DOHH2 (cell line): Measurements from ENCODE around the gene IFT57.

Experiments
- H3F3A ChIP-seq: fragments of 200-600 bp; sonication (generic), shearing (Covaris generic); 2 replicates; pipeline ENCODE4 v1.6.0; 2016; ENCODE audit warnings: antibody characterized with exemption, mild to moderate bottlenecking; ENCODE audit not compliant: control insufficient read depth, insufficient read depth
- H3K27ac ChIP-seq: fragments of 200-600 bp; sonication (generic); 2 replicates; pipeline ENCODE4 v1.5.1; 2014; ENCODE audit warnings: low read depth, mild to moderate bottlenecking, low read length, moderate library complexity
- H3K27me3 ChIP-seq: fragments of 200-600 bp; sonication (generic); 2 replicates; pipeline ENCODE4 v1.6.1; 2014; ENCODE audit warnings: mild to moderate bottlenecking, low read length, mixed read lengths; ENCODE audit not compliant: control insufficient read depth
- H3K36me3 ChIP-seq: fragments of 200-600 bp; sonication (generic); 2 replicates; pipeline ENCODE4 v1.6.1; 2014; ENCODE audit warnings: mild to moderate bottlenecking, low read length, moderate library complexity, mixed read lengths; ENCODE audit not compliant: control insufficient read depth
- H3K4me1 ChIP-seq: fragments of 200-600 bp; sonication (generic); 2 replicates; pipeline ENCODE4 v1.6.1; 2014; ENCODE audit warnings: mild to moderate bottlenecking, low read length, mixed read lengths; ENCODE audit not compliant: control insufficient read depth
- H3K4me2 ChIP-seq: fragments of 200-600 bp; sonication (generic); 2 replicates; pipeline ENCODE4 v1.6.0; 2014; ENCODE audit warnings: mild to moderate bottlenecking, low read length, moderate library complexity
- H3K4me3 ChIP-seq: fragments of 200-600 bp; sonication (generic); 2 replicates; pipeline ENCODE4 v1.5.1; 2014; ENCODE audit warnings: mild to moderate bottlenecking, low read length, mixed read lengths
- H3K79me2 ChIP-seq: fragments of 200-600 bp; sonication (generic); 2 replicates; pipeline ENCODE4 v1.6.1; 2014; ENCODE audit warnings: mild to moderate bottlenecking, low read length, mixed read lengths; ENCODE audit not compliant: control insufficient read depth
- H3K9me2 ChIP-seq: fragments of 200-600 bp; sonication (generic); replicated peaks from 2 replicates; pipeline ENCODE4 v1.6.1; 2014; ENCODE audit warnings: mild to moderate bottlenecking, low read length, mixed read lengths; ENCODE audit not compliant: control insufficient read depth
- H3K9me3 ChIP-seq: fragments of 200-600 bp; sonication (generic); 2 replicates; pipeline ENCODE4 v1.6.1; 2014; ENCODE audit warnings: antibody characterized with exemption, low read length, mixed read lengths; ENCODE audit not compliant: control insufficient read depth, insufficient read depth
- H4K20me1 ChIP-seq: fragments of 200-600 bp; sonication (generic); 2 replicates; pipeline ENCODE4 v1.6.0; 2014; ENCODE audit warnings: low read depth, mild to moderate bottlenecking, antibody characterized with exemption, low read length, moderate library complexity; ENCODE audit not compliant: control insufficient read depth, insufficient read depth
- EZH2phosphoT487 ChIP-seq: fragments of 200-600 bp; sonication (generic); IDR thresholded peaks from 2 replicates; pipeline ENCODE4 v1.6.1; 2017; ENCODE audit warnings: borderline replicate concordance, mild to moderate bottlenecking, antibody characterized with exemption, low read length, moderate library complexity, mixed read lengths
- TF ChIP-seq, protein P1 (sequence below): fragments of 200-600 bp; sonication (generic); IDR thresholded peaks from one replicate; pipeline ENCODE4 v1.5.1; 2014; ENCODE audit warnings: antibody characterized with exemption, mild to moderate bottlenecking, low read depth, low read length; ENCODE audit not compliant: poor library complexity, severe bottlenecking

The IFT57 gene

DNA sequence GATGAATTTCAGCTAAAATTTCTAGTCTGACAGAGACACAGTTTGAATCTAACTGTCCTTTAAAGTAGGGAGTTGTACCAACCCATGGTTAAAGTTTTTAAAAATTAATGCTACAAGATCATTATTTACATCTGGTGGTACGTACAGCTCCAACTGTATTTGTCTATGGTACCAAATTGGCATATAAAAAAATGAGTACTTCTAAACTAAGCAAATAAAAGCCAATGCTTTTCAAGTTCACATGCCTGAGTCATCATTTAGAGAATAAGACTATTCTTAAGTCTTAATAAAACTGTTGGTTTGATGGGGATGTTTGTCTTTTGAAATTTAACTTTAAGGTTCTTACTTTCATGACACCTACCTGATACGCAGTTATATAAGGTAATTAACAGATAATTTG lies 21.0 kb upstream of the IFT57 start:
- no peaks in the 10 kb centered on the region for H3K27me3 ChIP-seq
- H3K79me2 ChIP-seq, result no peaks in the 10 kb centered on the region
- no peak overlapping the region for H3K4me3 ChIP-seq
- no peak overlapping the region for H3K27ac ChIP-seq
- H3F3A ChIP-seq, result no peaks in the 10 kb centered on the region
- H3K36me3 ChIP-seq, result no peaks in the 10 kb centered on the region
- H3K9me2 ChIP-seq, result no peaks in the 10 kb centered on the region
- no peaks in the 10 kb centered on the region for H4K20me1 ChIP-seq
- peaks cover 8% of the 10 kb centered on the region for H3K4me1 ChIP-seq
- TF ChIP-seq, protein P1, sequence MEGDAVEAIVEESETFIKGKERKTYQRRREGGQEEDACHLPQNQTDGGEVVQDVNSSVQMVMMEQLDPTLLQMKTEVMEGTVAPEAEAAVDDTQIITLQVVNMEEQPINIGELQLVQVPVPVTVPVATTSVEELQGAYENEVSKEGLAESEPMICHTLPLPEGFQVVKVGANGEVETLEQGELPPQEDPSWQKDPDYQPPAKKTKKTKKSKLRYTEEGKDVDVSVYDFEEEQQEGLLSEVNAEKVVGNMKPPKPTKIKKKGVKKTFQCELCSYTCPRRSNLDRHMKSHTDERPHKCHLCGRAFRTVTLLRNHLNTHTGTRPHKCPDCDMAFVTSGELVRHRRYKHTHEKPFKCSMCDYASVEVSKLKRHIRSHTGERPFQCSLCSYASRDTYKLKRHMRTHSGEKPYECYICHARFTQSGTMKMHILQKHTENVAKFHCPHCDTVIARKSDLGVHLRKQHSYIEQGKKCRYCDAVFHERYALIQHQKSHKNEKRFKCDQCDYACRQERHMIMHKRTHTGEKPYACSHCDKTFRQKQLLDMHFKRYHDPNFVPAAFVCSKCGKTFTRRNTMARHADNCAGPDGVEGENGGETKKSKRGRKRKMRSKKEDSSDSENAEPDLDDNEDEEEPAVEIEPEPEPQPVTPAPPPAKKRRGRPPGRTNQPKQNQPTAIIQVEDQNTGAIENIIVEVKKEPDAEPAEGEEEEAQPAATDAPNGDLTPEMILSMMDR, result no peak
- TF ChIP-seq EZH2phosphoT487, result no peak
- no peak overlapping the region for H3K4me2 ChIP-seq
- H3K9me3 ChIP-seq, result no peaks in the 10 kb centered on the region

DNA sequence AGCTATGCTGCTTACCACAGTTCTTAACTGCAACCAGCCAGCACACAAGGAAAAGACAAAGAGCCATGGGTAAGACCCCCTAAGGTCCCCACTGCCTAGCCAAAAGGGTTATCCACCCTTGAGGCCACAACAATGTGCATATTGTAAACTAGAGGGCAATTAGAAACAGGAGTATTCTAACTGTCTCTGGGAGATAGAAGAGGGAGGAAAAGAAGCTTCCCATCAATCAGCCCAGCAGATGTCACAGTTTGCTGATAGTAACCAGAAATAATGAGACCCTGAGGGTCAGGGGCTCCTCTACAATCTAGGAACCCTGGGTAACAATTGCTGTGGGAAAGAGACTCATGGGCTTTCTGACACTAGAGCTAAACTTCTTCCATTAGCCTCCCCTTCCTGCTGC lies 20.6 kb upstream of the IFT57 start:
- H3K9me3 ChIP-seq, result no peaks in the 10 kb centered on the region
- no peak overlapping the region for H3K4me2 ChIP-seq
- H3K79me2 ChIP-seq, result no peaks in the 10 kb centered on the region
- no peaks in the 10 kb centered on the region for H3F3A ChIP-seq
- no peaks in the 10 kb centered on the region for H4K20me1 ChIP-seq
- H3K4me3 ChIP-seq, result no peak overlapping the region
- H3K9me2 ChIP-seq, result no peaks in the 10 kb centered on the region
- TF ChIP-seq EZH2phosphoT487, result no peak
- TF ChIP-seq, protein P1, result no peak
- H3K27ac ChIP-seq, result no peak overlapping the region
- no peaks in the 10 kb centered on the region for H3K36me3 ChIP-seq
- H3K27me3 ChIP-seq, result no peaks in the 10 kb centered on the region
- H3K4me1 ChIP-seq, result peaks cover 8% of the 10 kb centered on the region

DNA sequence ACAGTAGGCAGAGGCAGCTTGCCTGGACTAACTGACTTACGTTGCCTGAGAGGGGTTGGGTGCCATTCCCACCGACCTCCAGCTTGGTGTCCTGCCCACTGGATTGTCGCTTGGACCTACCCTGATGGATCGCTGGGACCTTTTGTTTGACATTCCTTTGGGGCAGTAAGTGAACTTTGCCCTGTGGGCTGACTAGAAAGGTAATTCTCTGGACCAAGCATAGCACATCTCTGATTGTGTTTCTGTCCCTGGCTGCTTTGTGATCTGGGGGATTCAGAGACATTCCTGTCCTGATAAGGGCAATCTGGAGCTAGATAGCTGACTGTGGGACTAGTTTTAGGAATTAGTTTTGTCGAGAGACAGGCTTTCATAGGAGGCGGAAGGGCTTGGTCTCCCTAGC lies 19.5 kb upstream of the IFT57 start:
- TF ChIP-seq, protein P1, result no peak
- no peak for TF ChIP-seq EZH2phosphoT487
- no peaks in the 10 kb centered on the region for H3K36me3 ChIP-seq

DNA sequence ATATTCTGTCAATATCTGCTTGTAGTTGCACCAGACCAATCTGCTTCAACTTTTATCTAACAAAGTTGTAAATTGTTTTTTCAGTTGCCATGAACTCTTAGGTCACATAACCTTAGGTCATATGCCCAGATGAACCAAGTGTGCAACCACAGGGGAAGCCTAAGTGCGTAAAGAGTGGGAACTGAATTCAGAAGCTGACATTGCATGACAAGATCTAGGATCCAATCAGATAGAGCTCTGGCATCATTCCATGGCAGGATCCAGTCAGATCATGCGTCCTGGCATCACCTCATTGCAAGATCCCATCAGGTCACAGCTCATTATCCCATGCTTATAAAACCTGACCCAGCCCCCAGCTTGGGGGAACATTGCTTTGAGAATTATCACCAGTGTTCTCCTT lies 18.9 kb upstream of the IFT57 start:
- Histone ChIP-seq H3K4me3 (no peak overlapping the region), H3K27ac (no peak overlapping the region), H3K27me3 (no peaks in the 10 kb centered on the region), H3K9me2 (no peaks in the 10 kb centered on the region), H3K36me3 (no peaks in the 10 kb centered on the region), H3K79me2 (no peaks in the 10 kb centered on the region), H3F3A (no peaks in the 10 kb centered on the region), H3K4me2 (no peak overlapping the region), H4K20me1 (no peaks in the 10 kb centered on the region), H3K9me3 (no peaks in the 10 kb centered on the region), H3K4me1 (peaks cover 8% of the 10 kb centered on the region)
- TF ChIP-seq, protein P1, result no peak
- TF ChIP-seq EZH2phosphoT487, result no peak

More for the DNA sequence above, 19.5 kb upstream of the IFT57 start:
- H3K79me2 ChIP-seq, result no peaks in the 10 kb centered on the region
- no peak overlapping the region for H3K4me3 ChIP-seq
- H3K4me2 ChIP-seq, result no peak overlapping the region
- no peaks in the 10 kb centered on the region for H3K27me3 ChIP-seq
- no peaks in the 10 kb centered on the region for H3K9me2 ChIP-seq
- H3K4me1 ChIP-seq, result peaks cover 8% of the 10 kb centered on the region
- H3K27ac ChIP-seq, result no peak overlapping the region
- no peaks in the 10 kb centered on the region for H3K9me3 ChIP-seq
- H4K20me1 ChIP-seq, result no peaks in the 10 kb centered on the region
- no peaks in the 10 kb centered on the region for H3F3A ChIP-seq
